HEK293T (cell line): ENCODE data around the gene ANKDD1B.

Experiments
- ARNT ChIP-seq: fragments of 450-650 bp; IDR thresholded peaks from 2 replicates; pipeline ENCODE4 v1.6.1; 2017; ENCODE audit warnings: mild to moderate bottlenecking
- BHLHE40 ChIP-seq: fragments of 450-650 bp; IDR thresholded peaks from 2 replicates; pipeline ENCODE4 v1.6.1; 2016; ENCODE audit warnings: mild to moderate bottlenecking, moderate library complexity, borderline replicate concordance
- CTBP1 ChIP-seq: fragments of 450-650 bp; IDR thresholded peaks from 2 replicates; pipeline ENCODE4 v1.6.1; 2016; ENCODE audit warnings: borderline replicate concordance
- ELF4 ChIP-seq: fragments of 450-650 bp; IDR thresholded peaks from 2 replicates; pipeline ENCODE4 v1.6.1; 2017; ENCODE audit warnings: antibody characterized with exemption
- FOXA1 ChIP-seq: fragments of 450-650 bp; IDR thresholded peaks from 2 replicates; pipeline ENCODE4 v1.6.1; 2016; ENCODE audit warnings: mild to moderate bottlenecking
- FOXK2 ChIP-seq: fragments of 450-650 bp; IDR thresholded peaks from 2 replicates; pipeline ENCODE4 v1.6.1; 2016; ENCODE audit warnings: mild to moderate bottlenecking
- FOXM1 ChIP-seq: fragments of 450-650 bp; IDR thresholded peaks from 2 replicates; pipeline ENCODE4 v1.6.1; 2017; ENCODE audit warnings: mild to moderate bottlenecking, borderline replicate concordance
- SP1 ChIP-seq: fragments of 450-650 bp; IDR thresholded peaks from 2 replicates; pipeline ENCODE4 v1.6.1; 2017
- SUZ12 ChIP-seq: fragments of 450-650 bp; IDR thresholded peaks from 2 replicates; pipeline ENCODE4 v1.6.1; 2016; ENCODE audit warnings: mild to moderate bottlenecking

- no peak for TF ChIP-seq ARNT
- TF ChIP-seq FOXA1 = no peak
- no peak for TF ChIP-seq FOXK2
- no peak for TF ChIP-seq FOXM1
- TF ChIP-seq BHLHE40 = no peak
- TF ChIP-seq SP1 = no peak
- TF ChIP-seq CTBP1 = no peak
- no peak for TF ChIP-seq SUZ12
- no peak for TF ChIP-seq ELF4
Measured at GRCh38 chr5:75706775-75707174, 95.5 kb downstream of the ANKDD1B start.
